ENCODE measurements around the gene FRMPD3.
"Not testable (repeated sequence)": the region's sequence is repeated elsewhere in the genome, so short reads cannot be mapped to it uniquely, and the experiment has no call there.

The FRMPD3 gene

DNA sequence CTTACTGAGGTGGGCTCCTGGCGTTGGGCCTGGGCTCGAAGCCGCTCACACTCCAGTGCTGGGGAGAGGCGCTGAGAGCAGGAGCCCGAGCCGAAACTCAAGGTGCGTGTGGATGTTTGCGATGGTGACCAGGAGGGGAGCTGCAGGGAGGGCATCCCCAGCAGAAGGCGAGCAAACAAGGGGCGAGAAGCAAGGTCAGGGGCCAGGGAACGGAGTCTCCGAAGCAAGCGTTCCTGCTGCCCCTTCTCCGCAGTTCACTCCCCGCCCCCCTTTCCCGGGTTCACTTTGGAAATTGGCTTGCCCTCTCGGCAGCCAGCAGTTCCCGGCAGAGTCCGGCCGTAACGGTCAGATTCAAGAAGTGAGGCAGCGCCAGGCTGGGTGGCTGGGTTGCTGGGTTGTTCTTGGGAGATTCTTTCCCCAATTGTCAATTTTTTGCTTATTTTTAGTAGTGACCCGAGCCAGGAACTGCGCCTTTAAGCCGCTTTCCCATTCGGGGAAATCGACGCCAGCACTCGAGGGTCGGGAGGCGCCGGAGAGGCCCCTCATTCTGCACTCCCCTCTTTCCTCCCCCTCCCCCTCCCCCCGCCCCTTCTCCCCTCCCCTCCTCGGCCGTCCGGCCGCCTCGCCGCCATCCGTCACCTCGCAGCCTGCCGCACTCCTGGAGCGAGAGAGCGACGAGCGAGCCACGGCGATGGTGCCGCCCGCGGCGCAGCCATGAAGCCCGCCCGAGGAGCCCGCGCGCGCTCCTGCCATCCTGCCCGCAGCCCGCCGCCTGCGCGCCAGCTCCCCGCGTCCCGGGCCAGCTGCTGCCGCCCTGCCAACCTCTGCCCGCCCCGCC is at the start of gene FRMPD3:
Gene FRMPD3, plus strand, starts transcription at position 655 of the 838 bp plus-strand sequence. CDS start 76,937 bp downstream, outside the sequence.
- DNase-seq, result no peak

DNA sequence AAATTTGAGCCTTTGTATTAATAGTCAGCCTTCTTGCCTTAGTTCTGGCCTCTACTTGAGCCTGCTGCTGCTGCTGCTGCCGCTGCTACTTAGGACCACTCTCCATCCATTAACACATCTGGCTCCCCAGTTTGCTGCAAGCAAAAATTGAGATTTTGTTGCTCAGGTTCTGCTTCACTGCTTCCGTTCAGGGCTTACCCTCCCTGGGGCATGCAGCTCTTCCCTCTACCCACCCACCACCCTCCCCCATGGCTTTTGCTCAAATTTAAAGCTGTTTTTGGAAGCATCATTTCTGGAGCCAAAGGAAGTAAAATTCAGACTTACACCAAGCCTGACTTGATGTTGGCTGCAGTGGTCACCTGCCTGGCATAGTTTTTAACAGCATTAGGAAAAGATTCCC is 28.9 kb upstream of the FRMPD3 start:
- DNase-seq, result no peak

DNA sequence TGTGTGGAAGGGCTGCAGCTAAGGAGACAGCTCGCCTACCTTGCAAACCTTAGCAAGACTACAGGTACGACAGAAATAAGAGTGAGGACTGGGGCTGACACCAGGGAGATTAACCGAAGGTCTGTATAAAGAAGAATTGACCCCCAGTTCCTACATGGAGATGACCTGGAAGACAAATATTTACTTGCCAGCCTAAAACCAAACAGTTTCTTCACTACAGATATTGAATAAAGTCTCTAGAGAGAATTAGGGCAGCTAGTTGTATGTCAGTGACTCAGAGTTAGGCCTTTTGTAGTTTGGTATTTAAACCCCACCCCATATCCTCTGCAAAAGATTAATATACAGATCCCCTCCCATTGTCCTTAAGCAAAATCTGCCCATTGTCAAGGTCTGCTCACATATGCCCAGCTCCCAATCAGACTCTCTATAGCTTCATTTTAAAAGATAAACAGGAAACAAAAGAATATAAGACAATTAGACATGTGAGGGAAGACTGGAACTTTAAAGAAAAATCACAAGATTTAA is 28.1 kb upstream of the FRMPD3 start:
- no peak for DNase-seq

DNA sequence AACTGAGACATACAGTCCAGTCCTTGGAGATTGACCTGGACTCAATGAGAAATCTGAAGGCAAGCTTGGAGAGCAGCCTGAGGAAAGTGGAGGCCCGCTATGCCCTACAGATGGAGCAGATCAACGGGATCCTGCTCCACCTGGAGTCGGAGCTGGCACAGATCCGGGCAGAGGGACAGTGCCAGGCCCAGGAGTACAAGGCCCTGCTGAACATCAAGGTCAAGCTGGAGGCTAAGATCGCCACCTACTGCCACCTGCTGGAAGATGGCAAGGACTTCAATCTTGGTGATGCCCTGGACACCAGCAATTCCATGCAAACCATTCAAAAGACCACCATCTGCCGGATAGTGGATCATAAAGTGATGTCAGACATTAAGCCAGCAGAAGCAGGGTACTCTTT is 20.4 kb upstream of the FRMPD3 start:
- peak; percentile 4 for DNase-seq

DNA sequence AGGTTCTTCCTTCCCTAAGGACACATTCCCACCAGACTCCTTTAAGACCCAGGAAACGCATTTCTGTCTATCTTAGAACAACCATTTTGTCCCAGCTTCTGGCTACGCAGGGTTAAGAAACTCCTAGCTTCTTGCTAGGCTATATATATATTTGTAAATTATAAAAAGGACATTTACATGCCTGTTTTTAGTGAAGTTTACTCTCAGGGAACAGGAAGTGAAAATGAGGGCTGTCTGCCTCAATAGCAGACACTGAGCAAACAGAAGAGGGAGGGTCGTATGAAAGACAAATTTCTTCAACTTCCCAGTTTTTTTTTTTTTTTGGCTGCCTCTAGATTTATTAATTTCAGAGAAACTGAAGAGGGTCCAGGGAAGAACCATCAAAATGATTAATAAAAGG is 9.3 kb upstream of the FRMPD3 start:
- no peak for DNase-seq

DNA sequence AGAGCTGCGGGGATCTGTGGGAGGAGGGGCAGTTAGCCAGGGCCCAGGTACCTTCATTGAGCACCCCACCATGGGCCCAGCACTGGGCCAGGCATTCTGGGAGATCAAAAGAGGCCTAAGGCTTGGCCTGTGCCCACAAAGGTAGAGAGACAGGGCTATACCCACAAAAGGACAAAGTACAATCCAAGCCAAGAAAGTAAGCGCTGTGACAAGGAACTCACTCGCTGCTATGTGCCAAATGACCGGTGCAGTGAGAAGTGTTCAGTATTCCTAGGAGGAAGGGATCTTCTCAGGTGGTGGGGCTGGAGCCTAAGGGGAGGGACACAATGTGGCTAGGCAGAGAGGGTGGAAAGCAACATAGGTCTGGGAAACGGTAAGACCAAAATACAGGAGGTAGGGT is 8.8 kb upstream of the FRMPD3 start:
- DNase-seq, result no peak

DNA sequence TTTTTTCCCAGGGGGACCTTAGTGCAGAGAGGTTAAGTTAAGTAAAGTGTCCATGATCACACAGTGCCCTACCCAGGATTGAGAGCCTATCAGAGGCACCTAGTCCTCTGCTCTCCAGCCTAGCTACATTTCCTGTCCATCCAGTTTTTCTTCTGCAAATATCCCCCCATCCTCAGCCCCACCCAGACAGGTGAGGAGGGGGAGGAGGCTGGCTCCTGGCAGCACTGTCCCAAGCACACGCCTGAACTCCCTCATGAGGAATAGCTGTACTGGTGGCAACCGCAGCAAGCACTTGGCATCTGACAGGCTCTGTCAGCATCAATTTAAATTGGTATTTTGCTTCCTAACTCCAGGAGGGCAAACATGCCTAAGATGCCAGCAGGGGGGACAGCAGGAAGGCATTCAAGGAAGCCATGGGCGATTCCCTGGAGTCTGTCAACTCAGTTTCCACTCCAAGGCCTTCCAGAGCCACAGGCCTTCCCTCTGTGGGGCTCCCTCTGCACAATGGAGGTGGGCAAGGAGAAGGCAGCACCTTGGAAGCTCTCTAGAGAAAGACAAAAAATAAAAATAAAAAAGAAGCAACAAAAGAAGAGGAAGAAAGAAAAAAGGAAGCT is 6.4 kb upstream of the FRMPD3 start:
- DNase-seq, result no peak

DNA sequence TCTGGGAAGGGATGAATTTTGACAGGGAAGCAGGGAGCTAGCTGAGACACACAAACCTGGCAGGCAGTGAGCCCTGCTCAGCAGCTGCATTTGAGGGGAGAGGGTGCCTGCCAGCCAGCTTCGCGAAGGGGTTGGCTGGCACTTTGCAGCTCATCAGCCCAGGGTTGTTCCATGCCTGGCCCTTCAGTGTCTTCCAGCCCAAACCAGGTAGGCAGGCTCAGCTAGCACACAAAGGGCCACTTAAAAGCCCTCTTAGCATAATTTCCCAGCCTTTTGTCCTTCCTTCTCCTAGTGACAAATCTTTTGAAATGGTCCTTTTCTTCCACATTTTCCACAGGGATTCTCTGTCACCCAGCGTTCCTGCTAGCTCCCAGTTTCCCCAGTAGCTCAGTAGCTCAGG is 4.3 kb upstream of the FRMPD3 start:
- DNase-seq, result no peak

DNA sequence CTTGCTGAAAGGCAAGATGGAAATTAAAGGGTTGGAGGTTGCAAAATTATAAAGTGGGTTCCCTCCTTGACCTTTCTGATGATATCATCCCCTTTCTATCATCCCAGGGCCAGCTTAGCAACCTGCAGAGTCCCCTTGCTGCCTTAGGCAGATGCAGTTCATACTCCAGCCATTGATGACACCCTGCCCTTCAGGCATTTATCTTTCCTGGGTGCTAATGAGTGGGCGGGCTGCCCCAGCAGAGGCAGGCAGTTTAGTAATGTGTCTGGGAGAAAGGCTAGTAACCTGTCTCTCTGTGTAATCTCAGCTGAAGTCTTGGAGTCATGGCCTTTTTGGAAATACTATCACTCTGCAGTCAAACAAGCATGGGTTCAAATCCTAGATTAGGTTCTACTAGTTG is 3.8 kb upstream of the FRMPD3 start:
- no peak for DNase-seq

DNA sequence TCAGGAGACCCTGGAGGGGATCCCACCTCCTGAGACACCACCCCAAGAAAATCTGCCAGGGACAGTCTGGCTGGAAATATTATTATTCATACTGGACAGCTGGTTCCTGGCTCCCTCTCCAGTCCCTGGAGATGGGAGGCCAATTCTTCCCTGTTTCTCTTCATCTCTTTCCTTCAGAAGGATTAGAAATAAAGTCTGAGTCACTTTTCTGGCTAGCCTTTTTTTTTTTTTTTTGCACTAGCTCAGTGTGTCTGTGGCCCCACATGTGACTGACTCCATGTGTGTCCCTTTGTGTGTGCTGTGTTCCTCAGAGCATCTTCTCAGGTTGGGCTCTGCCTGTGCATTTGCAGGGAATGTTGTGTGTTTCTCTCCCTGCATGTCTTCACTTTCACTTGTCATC is 1.8 kb upstream of the FRMPD3 start:
- no peak for DNase-seq

DNA sequence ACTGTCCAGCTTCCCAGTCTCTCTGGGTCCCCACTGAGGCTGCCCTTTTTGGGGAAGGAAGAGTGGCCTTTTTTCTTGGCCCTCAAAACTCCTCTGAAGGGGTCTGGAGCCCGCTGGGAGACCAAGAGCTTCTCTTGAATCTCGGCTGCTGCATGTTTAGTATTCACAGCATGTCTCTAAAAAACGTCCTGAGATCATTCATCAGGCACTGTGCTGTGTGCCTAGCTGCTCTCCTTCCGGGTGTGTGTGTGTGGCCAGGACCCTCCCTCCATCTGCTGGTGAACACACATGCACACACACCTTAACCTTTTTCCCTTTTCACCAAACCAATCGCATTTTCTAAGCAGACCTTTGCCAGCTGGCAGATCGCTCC is 841 bp upstream of the FRMPD3 start:
- DNase-seq, result no peak

DNA sequence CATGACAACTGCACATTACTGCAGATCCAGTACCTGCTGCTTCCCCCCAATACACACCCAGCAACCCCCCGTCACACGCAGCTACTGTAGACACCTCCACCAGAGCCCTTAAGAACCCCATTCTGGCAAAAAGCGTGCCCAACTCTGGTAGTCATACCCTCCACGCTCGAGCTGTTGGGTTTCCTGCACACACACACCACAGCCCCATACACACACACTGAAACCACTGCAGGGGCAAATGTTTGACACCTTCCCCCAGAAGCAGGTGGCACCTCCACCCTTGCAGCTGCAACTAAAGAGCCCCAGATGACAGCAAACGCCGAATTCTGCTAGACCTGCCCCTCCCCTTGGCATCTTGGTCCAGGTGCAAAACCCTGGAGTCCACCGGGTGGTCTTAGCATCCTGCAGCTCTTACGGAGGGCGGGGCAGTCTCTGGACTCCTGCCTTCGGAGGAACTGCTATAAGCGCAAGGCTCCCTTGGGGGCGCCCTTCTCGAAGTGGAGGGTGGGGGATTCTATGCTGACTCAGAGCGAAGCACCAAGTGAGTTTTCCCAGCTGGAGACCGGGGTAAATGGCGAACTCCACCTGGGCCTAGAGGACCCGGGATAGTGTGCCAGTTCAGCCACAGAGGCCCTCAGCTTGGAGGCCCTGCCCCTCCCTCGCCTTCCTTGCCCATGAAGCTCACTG is 1.5 kb downstream of the FRMPD3 start:
- peak; percentile 1 for DNase-seq

DNA sequence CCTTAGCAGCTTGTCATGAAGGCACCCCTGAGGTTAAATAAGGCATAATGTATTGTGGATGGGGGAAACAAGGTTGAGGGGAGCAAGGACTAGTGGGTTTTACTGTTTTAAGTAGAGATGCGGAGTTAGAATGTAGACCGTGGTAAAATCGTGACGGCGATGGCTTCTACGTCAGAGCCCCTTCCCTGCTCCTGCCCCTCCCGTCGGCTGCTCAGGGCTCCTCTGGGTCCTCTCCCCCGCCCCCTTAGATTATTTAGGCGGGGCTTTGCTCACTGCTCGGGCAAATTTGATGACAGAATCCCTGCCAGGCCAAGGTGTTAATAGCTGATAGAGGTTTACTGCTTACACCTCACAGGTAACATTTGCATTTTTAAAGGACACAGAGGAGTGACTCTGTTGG is 2.3 kb downstream of the FRMPD3 start:
- DNase-seq, result no peak

DNA sequence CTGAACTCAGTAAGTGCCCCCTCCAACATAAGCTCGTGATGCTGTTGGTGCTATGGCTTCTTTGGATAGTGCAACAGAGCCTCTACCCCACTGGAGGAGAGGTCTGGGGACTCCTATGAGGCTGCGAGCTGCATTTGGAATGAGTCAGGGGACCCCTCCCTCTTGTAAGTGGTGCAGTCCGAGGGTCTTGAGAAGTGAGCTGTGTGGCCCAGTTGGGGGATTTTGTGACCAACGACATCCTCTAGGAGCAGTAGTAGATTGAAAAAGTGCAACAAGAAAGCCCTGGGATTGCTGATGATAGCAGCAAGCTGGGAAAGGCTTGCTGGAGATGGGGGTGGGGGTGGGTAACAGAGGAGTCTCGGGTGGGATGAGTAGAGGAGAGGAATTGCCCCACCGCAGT is 3.1 kb downstream of the FRMPD3 start:
- DNase-seq, result no peak

DNA sequence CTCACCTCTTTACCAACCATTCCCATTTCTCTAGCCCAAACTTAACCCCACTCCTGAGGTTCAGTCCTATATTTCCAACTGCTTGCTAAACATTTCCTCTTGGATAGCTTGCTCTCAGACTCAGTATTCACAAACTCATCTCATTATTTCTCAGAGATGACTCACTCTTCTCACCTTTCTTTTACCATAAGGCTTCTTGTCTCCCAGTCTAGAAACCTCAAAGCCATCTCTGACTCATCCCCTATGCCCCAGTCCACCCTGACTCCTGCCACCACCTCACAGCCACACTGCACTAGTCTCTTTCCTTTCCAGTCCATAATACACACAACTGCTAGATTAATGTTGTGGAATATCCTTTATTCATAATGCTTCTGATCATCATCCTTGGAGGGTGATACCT is 4.8 kb downstream of the FRMPD3 start:
- DNase-seq, result no peak

DNA sequence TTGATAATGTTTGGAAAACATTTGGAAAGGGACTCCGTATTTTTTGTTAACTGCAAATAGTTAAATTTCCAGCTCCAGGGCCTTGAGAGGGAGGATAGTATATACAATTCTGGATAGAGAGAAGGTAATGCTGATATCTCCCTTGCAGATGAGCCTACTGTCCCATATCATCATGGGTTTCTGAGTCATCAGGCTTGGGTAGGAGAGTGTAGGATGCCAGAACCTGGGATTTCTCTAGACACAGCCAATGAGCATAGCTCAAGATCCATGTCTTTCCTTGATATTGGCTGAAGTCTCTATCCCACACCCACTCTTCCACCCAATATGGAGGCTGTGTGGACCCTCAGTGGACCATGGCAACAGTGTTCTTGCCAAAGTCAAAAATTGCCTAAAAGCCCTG is 7.8 kb downstream of the FRMPD3 start:
- no peak for DNase-seq

DNA sequence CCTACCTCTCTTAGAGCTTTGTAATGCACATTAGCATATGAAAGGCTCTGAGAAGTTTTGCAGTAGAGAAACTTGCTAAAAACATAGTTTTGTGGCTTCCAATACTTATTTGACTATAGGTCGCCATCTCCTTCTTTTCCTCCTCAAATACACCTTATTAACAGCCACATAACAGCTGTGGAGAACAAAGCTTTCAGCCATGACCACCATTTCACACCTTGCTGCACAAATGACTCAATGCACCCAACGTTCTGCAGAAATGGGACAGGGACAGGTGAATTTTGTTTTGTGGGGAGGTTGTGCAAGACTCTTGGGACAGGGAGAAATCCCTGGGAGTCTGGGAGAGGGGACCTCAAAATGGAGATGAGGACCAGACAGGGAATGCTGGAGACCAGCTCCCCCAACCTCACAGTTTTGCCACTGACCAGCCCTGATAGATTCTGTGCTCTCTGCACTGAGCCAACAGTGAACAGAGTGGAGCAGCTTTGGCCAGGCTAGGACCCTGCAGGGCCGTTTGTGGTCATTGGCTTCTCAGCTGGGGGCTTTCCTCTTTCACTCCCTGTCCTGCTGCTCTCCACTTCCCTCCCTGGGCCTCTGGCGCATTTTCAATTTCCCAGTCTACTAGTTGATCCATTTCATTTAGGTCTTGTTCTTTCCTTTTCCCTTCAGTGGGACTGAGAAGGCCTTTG is 16.6 kb downstream of the FRMPD3 start:
- DNase-seq, result no peak

DNA sequence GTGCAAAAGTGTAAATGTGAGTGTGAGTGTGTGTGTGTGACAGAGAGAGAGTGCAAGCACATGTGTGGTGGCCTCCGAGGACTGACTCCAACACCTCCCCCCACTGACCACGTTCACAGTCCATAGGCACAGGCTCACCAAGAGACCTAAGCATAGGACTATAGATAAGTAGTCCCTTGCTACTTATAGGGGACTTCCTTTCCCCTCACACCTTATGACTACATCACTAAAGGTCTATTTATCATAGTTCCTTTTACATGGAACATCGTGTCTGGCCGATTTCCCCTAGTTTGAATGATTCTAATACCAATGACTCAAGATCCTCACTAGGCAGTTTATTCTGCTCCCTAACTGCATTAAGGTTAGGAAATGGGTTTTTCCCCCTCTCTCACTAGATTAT is 17.8 kb downstream of the FRMPD3 start:
- no peak for DNase-seq

DNA sequence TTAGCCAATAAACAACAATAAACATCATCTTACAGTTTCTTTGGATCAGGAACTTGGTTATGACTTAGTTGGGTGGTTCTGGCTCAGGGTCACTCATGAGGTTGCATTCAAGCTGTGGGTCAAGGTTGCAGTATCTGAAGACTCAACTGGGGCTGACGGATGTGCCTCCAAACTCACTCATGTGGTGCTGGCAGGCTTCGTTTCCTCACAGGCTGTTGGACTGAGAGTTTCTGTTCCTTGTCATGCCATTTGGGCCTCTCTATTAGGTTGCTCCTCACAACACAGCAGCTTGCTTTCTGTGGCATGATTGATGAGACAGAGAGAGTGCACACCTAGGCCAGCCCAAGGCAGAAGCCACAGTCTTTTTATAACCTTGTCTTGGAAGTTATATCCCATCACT is 20.7 kb downstream of the FRMPD3 start:
- no peak for DNase-seq

DNA sequence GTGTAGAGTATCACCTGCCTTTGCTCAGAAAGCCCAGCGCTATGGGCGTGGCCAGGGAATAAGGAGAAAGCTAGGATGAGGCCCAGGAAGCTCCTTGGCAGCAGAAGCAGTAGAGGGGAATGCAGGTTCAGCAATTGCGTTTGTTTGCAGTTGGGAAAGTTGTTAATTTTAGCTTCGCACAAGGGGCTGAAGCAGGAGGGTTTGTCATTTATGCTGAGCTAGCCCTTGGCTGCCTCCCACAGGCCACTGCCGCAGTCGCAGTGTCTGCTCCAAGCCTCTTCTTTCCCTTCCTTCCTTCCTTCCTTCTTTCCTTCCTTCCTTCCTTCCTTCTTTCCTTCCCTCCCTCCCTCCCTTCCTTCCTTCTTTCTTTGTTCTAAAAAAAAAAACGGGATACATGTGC is 21.5 kb downstream of the FRMPD3 start:
- DNase-seq, result no peak

DNA sequence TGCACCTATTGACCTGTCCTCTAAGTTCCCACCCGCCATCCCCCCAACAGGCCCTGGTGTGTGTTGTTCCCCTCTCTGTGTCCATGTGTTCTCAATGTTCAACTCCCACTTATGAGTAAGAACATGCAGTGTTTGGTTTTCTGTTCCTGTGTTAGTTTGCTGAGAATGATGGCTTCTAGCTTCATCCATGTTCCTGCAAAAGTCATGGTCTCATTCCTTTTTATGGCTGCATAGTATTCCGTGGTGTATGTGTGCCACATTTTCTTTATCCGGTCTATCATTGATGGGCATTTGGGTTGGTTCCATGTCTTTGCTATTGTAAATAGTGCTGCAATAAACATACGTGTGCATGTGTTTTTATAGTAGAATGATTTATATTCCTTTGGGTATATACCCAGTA is 22.0 kb downstream of the FRMPD3 start:
- DNase-seq, result not testable (repeated sequence)

DNA sequence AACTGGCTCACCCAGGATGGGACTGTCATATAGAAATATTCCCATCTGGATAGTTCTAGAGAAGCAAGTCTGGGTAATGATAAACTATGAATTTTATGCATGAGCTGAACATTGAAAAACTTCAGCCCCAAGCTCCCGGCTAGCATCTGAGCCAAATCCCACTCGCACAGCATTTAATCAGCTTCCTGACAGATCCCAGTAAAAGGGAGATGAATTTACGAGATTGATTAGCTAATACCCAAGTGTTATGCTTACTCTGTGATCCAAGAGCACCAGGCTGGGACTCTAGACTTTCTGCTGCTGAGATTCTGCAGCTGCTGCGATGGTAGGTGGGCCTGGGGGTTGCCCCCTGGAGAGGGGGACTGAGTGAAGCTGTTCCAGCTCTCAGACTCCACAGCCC is 28.0 kb downstream of the FRMPD3 start:
- no peak for DNase-seq

DNA sequence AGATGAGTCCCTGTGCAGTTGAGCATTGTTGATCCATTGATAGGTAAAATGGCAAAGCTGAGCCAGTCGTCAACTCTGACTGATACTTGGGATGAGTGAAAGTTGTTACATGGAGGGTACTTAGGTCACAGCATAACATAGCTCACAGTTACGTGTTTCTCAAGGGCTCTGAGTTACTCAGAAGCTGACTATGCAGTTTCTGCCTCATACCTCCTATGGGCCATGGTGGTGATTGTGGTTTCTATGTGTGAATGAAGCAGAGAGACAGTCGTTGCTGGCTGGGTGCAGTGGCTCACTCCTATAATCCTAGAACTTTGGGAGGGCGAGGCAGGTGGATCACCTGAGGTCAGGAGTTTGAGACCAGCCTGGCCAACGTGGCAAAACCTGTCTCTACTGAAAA is 30.8 kb downstream of the FRMPD3 start:
- DNase-seq, result no peak

Data from stimulated activated naive CD4-positive, alpha-beta T cell treated with Interleukin-2 at 50 U/mL for 16 hours (primary cell).